ENCODE results near the gene EPX.
"Not testable (repeated sequence)": the region's sequence is repeated elsewhere in the genome, so short reads cannot be mapped to it uniquely, and the experiment has no call there.

EPX gene

GRCh38 chr17:58192612-58193011, at the start of gene EPX:
EPX (plus strand) TSS chr17:58192726; CDS start chr17:58192847, 121 bp downstream.
- no peak for DNase-seq

- DNase-seq: not testable (repeated sequence)
Measured at GRCh38 chr17:58143335-58143734, 49.2 kb upstream of the EPX start.

GRCh38 chr17:58144801-58145200, 47.7 kb upstream of the EPX start:
- no peak for DNase-seq

GRCh38 chr17:58147930-58148434, 44.5 kb upstream of the EPX start, which contains the start of gene OR4D1:
OR4D1 (plus strand) TSS chr17:58148384; CDS start chr17:58155154, 6,770 bp downstream.
- no peak for DNase-seq

- DNase-seq: no peak
Measured at GRCh38 chr17:58148609-58149008, 43.9 kb upstream of the EPX start.

GRCh38 chr17:58150394-58150793, 42.1 kb upstream of the EPX start:
- no peak for DNase-seq

- no peak for DNase-seq
Measured at GRCh38 chr17:58153046-58153445, 39.5 kb upstream of the EPX start.

- DNase-seq: no peak
Measured at GRCh38 chr17:58153671-58154070, 38.9 kb upstream of the EPX start.

- no peak for DNase-seq
Measured at GRCh38 chr17:58156839-58157803, 35.4 kb upstream of the EPX start.

GRCh38 chr17:58158181-58158580, 34.3 kb upstream of the EPX start:
- DNase-seq: no peak

GRCh38 chr17:58161566-58161965, 31.0 kb upstream of the EPX start:
- no peak for DNase-seq

GRCh38 chr17:58165981-58166380, 26.5 kb upstream of the EPX start:
- no peak for DNase-seq

GRCh38 chr17:58166682-58167081, 25.8 kb upstream of the EPX start, which contains the start of gene OR4D2:
OR4D2 (plus strand) TSS chr17:58166982; CDS start chr17:58169656, 2,674 bp downstream.
- DNase-seq: no peak

GRCh38 chr17:58170622-58171021, 21.9 kb upstream of the EPX start:
- no peak for DNase-seq

- no peak for DNase-seq
Measured at GRCh38 chr17:58172369-58173071, 20.0 kb upstream of the EPX start.

GRCh38 chr17:58174871-58175270, 17.7 kb upstream of the EPX start:
- no peak for DNase-seq

- DNase-seq: no peak
Measured at GRCh38 chr17:58176200-58176599, 16.3 kb upstream of the EPX start.

GRCh38 chr17:58181796-58182195, 10.7 kb upstream of the EPX start:
- DNase-seq: no peak

GRCh38 chr17:58183514-58183913, 9.0 kb upstream of the EPX start:
- DNase-seq: no peak

GRCh38 chr17:58184308-58184985, 8.1 kb upstream of the EPX start:
- no peak for DNase-seq

- DNase-seq: no peak
Measured at GRCh38 chr17:58184986-58185761, 7.4 kb upstream of the EPX start.

GRCh38 chr17:58186591-58186990, 5.9 kb upstream of the EPX start:
- DNase-seq: no peak
